Measurements from ENCODE around the gene SCYGR6.
"Not testable (repeated sequence)": the region's sequence is repeated elsewhere in the genome, so short reads cannot be mapped to it uniquely, and the experiment has no call there.

Gene SCYGR6, protein sequence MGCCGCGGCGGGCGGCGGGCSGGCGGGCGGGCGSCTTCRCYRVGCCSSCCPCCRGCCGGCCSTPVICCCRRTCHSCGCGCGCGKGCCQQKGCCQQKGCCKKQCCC

DNA sequence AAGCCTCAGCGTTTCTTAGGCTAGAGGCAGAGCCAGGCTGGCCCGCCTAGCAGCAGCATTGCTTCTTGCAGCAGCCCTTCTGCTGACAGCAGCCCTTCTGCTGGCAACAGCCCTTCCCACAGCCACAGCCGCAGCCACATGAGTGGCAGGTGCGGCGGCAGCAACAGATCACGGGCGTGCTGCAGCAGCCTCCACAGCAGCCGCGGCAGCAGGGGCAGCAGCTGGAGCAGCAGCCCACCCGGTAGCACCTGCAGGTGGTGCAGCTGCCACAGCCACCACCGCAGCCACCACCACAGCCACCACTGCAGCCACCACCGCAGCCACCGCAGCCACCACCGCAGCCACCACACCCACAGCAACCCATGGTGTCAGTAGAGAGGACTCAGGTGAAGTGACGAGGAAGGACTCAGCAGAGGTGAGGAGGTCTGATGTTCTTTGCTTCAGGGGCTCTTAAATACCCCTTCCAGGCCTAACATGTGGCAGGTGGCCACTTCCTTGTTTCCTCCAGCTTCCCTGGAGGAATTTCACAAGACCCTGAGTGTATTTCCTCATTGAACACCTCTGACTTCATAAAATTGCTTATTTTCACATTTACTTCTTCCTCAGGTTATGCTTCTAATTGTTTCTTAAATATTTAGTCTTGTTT is at the start of gene SCYGR6:
Gene SCYGR6, minus strand, starts transcription at position 364 of the 646 bp plus-strand sequence. Its CDS starts 0 bp downstream, at position 364.
- DNase-seq, result no peak

GRCh38 chr2:227774011-227774624 is 49.6 kb upstream of the SCYGR6 start:
- DNase-seq, result no peak

- DNase-seq, result no peak
These were observed 48.4 kb upstream of the SCYGR6 start for GRCh38 chr2:227772932-227773331.

DNA sequence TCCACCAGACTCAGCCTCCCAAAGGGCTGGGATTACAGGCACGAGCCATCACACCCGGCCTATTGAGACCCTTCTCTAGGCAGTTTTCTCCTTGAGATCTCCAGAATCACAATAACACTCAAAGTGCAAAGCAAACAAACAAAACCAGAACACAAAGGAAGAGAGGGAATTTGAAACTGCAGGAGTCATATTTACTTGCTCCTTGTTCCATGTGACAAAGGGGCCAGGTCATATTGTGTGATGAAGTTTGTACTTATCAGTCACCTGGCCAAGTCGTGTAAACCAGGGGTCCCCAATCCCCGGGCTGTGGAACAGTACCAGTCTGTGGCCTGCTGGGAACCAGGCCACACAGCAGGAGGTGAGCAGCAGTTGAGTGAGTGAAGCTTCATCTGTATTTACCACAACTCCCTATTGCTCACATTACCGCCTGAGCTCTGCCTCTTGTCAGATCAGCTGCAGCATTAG is 47.7 kb upstream of the SCYGR6 start:
- no peak for DNase-seq

DNA sequence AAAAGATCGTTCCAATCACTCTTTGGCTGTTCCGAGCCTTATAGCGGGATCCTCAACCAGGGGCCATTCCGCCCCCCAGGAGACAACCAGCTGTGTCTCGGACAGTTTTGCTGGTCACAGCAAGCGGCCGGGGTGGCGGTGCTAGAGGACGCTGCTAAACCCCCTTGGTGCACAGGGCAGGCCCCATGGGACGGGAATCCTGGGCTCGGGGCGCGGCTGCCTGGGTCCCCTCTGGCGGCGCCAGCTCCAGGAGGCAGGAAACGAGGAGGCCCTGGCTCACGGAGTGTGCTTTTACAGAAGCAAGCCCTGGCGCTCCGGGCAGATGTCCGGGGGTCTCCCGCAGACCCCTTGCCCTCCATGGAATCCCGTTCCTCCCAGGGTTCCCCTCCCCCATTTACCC is 43.3 kb upstream of the SCYGR6 start:
- no peak for DNase-seq

DNA sequence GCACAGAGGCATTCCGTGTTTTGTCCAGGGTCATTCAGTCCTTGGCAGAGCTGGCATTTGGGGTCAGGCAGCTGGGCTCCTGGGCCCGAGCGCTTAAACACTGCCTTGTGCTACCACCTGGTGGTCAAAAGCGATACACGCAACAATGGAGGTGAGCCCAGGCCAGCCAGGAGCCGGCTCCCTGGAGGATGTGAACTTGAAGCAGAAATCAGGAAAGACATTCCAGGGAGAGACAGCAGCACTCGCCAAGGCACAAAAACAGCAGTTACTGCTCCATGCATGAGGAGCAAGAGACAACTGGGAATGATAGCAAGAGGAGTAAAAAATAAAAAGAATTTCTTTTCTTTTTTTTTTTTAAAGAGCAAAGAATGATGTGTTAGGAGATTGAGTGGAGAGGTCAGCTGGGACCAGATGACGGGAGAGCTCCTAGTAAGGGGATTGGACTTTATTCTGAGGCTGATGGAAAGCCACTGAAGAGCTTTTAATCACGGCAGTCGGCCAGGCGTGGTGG is 41.9 kb upstream of the SCYGR6 start:
- peak; percentile 78 for DNase-seq

GRCh38 chr2:227765788-227766372 is 41.3 kb upstream of the SCYGR6 start:
- no peak for DNase-seq

DNA sequence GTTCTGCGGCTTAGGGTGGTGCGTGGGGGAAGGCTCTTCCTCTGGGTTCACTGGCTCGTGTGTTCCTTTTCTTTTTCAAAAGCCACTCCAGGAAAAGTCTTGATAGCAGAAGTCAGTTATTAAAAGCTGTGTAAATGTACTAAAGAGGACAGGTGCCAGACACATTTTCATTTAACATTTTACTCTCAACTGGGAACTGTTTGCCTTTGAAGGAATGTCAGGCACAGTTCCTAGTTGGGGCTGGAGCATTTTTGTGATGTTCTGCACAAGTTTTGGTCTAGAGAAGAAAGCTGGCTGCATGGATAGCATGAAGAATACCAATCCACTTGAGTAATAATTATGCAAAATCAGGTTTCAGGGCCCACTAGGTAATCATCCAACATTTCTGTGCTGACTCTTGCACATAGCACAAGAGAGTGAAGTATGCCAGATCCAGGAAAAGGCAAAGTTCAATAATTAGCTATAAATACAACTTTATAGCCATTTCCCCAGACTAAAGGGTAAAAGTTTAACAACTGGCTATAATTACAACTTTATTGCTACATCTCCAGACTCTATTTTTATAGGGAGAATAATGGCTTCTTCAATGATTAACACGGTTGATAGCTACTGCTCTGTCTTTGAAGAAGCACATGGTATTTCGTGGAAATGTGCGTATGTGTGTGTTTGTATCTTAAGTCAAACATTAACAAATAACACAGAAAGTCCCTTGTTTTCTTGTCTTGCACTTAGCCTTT is 37.4 kb upstream of the SCYGR6 start:
- no peak for DNase-seq

GRCh38 chr2:227759411-227760118 is 35.0 kb upstream of the SCYGR6 start:
- DNase-seq, result no peak

DNA sequence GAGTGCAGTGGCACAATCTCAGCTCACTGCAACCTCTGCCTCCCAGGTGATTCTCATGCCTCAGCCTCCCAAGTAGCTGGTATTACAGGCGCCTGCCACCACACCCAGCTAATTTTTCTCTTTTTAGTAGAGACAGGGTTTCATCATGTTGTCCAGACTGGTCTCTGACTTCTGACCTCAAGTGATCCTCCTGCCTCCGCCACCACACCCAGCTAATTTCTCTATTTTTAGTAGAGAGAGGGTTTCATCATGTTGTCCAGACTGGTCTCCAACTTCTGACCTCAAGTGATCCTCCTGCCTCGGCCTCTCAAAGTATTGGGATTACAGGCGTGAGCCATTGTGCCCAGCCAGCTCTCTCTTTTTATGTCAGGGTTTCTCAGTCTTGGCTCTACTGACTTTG is 31.7 kb upstream of the SCYGR6 start:
- DNase-seq, result not testable (repeated sequence)

GRCh38 chr2:227748079-227748478 is 23.5 kb upstream of the SCYGR6 start:
- DNase-seq, result no peak

DNA sequence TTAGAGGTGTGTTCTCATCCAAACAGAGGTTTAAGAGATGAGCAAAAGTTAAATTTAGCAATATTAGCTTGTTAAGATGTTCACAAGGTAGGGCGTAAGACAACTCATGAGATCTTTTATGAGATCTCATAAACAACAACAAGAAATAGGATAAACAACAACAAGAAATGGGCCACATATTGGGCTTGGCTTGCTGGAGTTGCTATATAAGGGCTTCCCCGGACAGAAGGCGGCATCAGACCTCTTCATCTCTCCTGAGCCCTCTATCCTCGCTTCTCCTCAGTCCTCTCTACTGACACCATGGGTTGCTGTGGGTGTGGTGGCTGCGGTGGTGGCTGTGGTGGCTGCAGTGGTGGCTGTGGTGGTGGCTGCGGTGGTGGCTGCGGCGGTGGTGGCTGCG is 21.0 kb upstream of the SCYGR6 start, which contains the start of gene SCYGR8:
Gene SCYGR8, plus strand, starts transcription at position 301 of the 400 bp plus-strand sequence. Its CDS starts 0 bp downstream, at position 301.
- DNase-seq, result no peak

GRCh38 chr2:227740705-227741104 is 16.1 kb upstream of the SCYGR6 start:
- DNase-seq, result peak; percentile 29

DNA sequence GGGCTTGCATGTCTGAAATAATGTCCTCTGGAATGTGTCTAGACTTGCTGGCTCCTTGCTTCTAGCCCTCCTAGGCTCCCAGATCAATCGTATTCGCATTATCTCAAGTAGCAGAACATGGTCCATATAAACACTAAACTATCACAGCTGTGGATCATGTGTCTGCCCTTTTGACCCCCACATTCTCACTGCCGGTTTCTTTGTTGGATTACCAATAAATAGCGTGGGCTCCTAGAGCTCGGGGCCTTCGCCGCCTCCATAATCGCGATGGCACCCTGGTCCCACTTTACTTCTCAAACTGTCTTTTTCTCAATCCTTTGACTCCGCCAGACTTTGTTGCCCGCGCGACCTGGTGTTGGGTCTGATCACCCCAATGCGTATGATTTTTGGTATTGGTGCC is 14.8 kb upstream of the SCYGR6 start:
- DNase-seq, result no peak

GRCh38 chr2:227728035-227728434 is 3.5 kb upstream of the SCYGR6 start, which contains the start of gene SCYGR7:
Gene SCYGR7 (plus strand): TSS chr2:227728335. CDS start chr2:227728335, 0 bp downstream.
- DNase-seq, result no peak

DNA sequence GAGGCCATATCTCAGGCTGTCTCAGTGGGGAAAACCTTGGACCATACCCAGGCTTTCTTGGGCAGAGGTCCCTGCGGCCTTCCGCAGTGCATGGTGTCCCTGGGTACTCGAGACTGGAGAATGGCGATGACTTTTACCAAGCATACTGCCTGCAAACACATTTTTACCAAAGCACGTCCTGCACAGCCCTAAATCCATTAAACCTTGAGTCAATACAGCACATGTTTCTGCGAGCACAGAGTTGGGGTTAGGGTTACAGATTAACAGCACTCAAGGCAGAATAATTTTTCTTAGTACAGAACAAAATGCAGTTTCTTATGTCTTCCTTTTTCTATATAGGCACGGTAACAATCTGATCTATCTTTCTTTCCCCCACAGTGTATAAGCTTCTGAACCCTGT is 1.7 kb downstream of the SCYGR6 start:
- DNase-seq, result not testable (repeated sequence)

- DNase-seq, result no peak
These were observed 3.9 kb downstream of the SCYGR6 start for GRCh38 chr2:227720680-227721079.

DNA sequence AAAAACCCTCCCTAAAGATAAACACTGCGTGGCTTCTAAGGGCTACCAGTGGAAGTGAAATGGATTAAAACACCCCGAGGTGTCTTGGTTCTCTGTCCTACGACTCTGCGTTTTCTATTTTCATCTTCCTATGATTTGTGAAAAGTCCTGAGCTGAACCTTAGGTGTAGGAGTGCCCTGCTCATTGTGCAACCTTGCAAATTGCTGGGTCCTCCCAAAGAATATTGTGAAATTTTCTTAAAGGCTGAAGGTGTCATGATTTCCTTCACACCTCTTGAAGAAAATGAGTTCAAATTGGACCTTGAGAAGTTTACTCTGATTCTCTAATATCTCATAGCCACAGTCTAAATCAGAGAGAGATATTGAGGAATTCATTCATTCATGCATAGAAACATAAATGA is 4.9 kb downstream of the SCYGR6 start:
- no peak for DNase-seq

DNA sequence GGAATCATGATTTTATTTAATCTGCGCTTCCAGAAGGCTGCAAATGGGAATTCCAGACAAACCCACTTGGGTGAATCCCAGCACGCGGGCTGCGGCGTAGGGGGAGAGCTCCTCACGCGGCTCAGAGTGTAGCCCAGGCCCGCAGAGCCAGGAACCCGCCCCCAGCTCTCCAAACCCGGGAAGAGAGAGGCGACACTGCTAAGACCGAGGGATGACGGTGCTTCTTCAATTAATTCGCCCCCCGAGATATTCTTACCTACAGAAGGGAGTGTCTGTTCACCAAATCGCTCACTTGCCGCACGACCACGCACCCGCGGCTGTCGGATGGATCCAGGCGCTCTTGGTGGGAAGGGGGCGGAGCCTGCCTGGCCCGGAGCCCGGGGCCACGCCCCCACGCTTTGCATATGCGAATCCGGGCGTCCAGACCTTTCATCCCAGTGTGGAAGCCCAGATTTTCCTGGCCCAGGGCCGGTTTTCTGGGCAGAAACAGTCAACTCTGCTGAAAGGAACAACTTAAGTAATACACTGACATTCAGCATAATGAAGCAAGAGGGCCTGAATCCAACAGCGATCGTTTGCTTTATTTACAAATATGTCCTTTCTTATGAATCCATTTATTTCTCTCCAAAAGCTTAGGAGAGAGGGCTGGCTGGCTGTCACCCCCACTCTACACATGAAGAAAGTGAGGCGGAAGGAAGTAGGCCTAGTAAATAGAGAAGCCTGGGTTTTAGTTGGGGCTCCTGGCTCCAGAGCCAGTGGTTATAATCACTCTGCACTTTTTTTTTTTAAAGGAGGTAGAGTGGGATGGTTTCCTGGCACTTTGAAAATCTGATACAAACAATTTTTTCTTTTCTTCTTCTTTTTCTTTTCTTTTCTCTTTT is 6.6 kb downstream of the SCYGR6 start, which contains the start of gene SLC19A3:
Gene SLC19A3, minus strand, starts transcription at position 342 of the 881 bp plus-strand sequence. CDS start 15,710 bp downstream, outside the sequence.
- DNase-seq, result peak; percentile 32

DNA sequence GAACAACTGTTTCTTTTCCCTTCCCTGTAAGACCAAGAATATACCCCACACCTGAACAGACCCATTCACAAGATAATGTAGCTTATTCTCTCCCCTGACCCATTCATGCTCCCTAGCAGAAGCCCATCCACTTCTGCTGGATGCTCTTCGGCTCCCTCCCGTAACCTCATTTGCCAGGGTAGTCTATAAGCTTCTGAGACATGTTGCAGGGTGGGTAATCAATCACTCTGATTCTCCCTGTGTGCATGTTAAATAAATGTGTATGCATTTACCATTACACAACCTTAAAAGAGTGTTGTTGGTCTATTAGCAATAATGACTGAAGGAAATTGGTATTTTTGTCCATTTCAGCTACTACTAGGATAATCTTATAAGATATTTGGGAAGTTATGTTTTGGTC is 8.1 kb downstream of the SCYGR6 start:
- no peak for DNase-seq

- DNase-seq, result no peak
These were observed 11.3 kb downstream of the SCYGR6 start for GRCh38 chr2:227713291-227713690.
